Measurements from ENCODE around the gene ANGPT4. TPM values are rescaled to one million over a fixed set of nuclear protein-coding genes. Genes with fewer than 3 reads are reported as not detected.

Gene ANGPT4
- total and polyA plus RNA-seq, 10 of the 15 experiments (the other 5 are each of a cell fraction or from before 2014, with no cell fraction given) = 0.01 to 0.16 TPM; not detected in 8

DNA sequence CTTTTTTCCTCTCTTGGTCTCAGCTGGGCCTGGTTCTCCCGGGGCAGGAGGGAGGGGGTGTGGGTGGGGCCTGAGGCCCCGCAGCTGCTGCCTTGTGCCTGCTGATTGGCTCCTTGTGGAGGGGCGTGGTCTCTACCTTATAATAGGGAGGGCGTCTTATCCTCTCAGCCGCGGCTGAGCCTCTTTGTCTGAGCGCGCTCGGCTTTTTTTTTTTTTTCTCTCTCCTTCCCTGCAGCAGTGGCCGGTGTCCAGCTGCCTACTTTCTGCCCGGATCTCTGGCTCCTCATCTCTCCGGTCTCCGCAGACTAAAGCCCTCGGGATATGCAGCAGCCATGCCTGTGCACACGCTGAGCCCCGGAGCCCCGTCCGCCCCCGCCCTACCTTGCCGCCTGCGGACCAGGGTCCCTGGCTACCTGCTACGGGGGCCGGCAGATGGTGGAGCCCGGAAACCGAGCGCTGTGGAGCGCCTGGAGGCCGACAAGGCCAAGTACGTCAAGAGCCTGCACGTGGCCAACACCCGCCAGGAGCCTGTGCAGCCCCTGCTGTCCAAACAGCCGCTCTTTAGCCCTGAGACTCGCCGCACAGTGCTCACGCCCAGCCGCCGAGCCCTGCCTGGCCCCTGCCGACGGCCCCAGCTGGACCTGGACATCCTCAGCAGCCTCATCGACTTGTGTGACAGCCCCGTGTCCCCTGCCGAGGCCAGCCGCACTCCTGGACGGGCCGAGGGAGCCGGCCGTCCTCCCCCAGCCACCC is 71.5 kb downstream of the ANGPT4 start:
- Histone ChIP-seq H3K27me3 (replicated peaks in 1 of 2; ENCODE audit: control insufficient read depth in 2 of 2, insufficient read depth in 2 of 2, low read length in 1 of 2) (no peaks in the 10 kb centered on the region), H3K4me1 (ENCODE audit: control insufficient read depth, insufficient read depth, low read length) (peaks cover 36% of the 10 kb centered on the region), H3K4me2 (ENCODE audit: control insufficient read depth, insufficient read depth) (peak overlapping the region; percentile 94), H3K27ac (ENCODE audit: control insufficient read depth, insufficient read depth) (no peak overlapping the region; the same call in 1 of the 2 replicates), H3K9ac (ENCODE audit: control insufficient read depth, insufficient read depth, low read length) (peak overlapping the region; percentile 27; the same call in 1 of the 2 replicates), H3K4me3 (peak overlapping the region; percentile 68), H3K9me3 (replicated peaks; ENCODE audit: control insufficient read depth, insufficient read depth, low read length) (no peaks in the 10 kb centered on the region), H2AFZ (ENCODE audit: control insufficient read depth, low read depth, low read length) (peak overlapping the region; percentile 51), H3K79me2 (ENCODE audit: control insufficient read depth, insufficient read depth, low read length) (no peaks in the 10 kb centered on the region; the same call in 1 of the 2 replicates), H4K20me1 (ENCODE audit: control insufficient read depth, insufficient read depth) (no peaks in the 10 kb centered on the region), H3K36me3 (ENCODE audit: control insufficient read depth in 2 of 2, insufficient read depth in 2 of 2, low read length in 1 of 2) (peaks cover 0 to 5% of the 10 kb centered on the region in 2 experiments; a peak in 2 of 4 replicates)
- in situ Hi-C loops (cut with MboI) = no loop called here
- ChIA-PET RAD21 (ENCODE audit: unreplicated experiment) (interaction anchor here (0.6 to 2.5 kb wide), 2 partner anchors 11 to 798 kb away, joined by 3 to 16 read pairs; partner anchors contain the start of gene FAM110A), POLR2A (interaction anchor here (2.5 kb wide), 1 partner anchor 11 kb away, joined by 13 read pairs; the partner anchor contains the start of gene FAM110A), SMC1A (ENCODE audit: uncharacterized antibody, unreplicated experiment) (no interaction called here), CTCF (no interaction called here)
- intact Hi-C loops (cut with micrococcal nuclease; ENCODE audit: unreplicated experiment) = no loop called here
- ATAC-seq (peak; percentile 98), DNase-seq (ENCODE audit: low read depth, low spot score) (peak; percentile 45), FAIRE-seq (peak; percentile 91)
- no TSS peak for BruUV-seq (replicated peaks)
- WGBS (ENCODE audit: insufficient coverage, insufficient replicate concordance, low lambda C conversion rate, missing lambda C conversion rate) = 22% methylated on average over 39 of the region's 47 CpGs
- TF ChIP-seq ZNF384 (IDR thresholded peaks at IDR 0.05; ENCODE audit: borderline replicate concordance, low read depth, low read length) (peak; percentile 81), SMC3 (IDR thresholded peaks at IDR 0.05; ENCODE audit: borderline replicate concordance, low read length) (no peak), BHLHE40 (IDR thresholded peaks at IDR 0.05; ENCODE audit: borderline replicate concordance in 1 of 2, low read depth in 2 of 2, low read length in 1 of 2) (peak in 1 of 2 experiments; percentile 9; a peak in 1 of 4 replicates), CREM (IDR thresholded peaks at IDR 0.05; ENCODE audit: low read depth) (0 out of 2 replicates have a peak, but pooled peaks have one; percentile 18), EGR1 (IDR thresholded peaks at IDR 0.05; ENCODE audit: borderline replicate concordance in 1 of 2, low read depth in 2 of 2, low read length in 2 of 2) (peak in 1 of 2 experiments; percentile 75; a peak in 1 of 3 replicates)
